SW480 (cell line): ENCODE results near the gene TEKT1.

ENCODE experiments used
- DNase-seq: peaks from one replicate; pipeline ENCODE4 v3.0.0-alpha.2; 2016; ENCODE audit warnings: low spot score

Gene TEKT1

DNA sequence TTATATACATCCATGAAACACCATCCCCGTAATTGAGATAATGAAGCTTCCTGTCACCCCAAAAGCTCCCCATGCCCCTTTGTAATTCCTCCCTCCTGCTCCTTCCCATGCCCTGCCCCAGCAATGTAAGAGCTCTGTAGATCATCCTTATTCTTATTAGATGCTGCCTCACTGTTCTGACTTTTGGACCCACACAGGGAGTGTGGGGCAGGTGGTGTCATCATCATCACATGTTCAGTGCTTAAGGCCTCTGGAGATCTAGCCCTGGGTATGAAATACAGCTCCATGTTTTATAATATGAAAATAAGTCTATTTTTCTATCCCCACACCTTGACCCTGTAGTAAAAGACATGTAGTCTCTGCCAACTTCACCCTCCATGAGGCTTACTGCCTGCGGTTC, 73.8 kb downstream of the TEKT1 start:
- no peak for DNase-seq

DNA sequence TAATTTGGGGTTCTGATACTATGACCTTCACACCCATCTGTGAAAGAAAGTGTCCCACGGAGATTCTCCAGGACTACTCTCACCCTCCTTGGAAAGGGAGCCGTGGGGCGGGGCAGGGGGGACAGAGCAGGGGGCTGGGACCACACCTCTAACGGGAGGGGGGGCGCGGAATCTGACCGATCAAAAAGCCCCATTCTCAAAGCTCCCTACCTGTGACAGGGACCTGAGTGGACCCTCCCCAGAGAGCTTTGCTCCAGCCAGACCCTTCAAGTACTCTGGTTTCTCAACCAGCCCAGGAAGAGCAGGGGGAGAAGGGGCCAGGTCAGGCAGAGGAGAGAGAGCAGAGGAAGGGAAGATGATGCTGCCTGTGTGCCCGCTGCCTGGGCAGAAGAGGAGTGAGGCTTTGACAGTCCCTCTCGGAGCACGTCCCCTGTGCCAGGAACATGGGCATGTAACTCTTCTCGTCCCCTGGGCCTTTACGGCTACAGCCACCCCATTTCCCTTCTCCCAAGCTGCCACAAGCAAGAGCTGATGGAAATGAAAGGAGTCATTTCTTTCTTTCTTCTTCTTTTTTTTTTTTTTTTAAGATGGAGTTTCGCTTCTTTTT, 75.0 kb downstream of the TEKT1 start:
- no peak for DNase-seq

DNA sequence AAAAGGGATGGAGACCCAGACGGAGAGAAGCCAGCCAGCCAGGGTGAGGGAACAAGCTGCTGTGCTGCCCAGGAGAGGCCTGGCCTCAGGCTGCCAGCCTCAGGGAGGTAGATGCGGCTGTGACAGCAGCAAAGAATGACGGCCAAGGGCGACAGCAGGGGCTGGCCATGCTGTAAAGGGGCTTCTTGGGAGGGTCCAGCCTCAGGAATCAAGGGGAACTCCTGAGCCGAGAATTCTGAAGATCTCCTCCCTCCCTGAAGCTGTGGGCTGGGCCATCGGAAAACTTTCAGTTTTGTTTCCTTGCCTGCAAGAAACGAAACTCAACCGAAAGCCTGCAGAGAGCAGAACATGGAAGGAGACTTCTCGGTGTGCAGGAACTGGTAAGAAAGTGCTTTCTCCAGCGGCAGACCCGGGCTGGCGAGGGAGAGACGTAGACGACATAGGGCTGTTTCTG, 75.8 kb downstream of the TEKT1 start, which contains the start of gene XAF1:
Gene XAF1 (plus strand): TSS at position 316 of the 454 bp plus-strand sequence. CDS start 33 bp downstream, at position 349.
- DNase-seq, result no peak

DNA sequence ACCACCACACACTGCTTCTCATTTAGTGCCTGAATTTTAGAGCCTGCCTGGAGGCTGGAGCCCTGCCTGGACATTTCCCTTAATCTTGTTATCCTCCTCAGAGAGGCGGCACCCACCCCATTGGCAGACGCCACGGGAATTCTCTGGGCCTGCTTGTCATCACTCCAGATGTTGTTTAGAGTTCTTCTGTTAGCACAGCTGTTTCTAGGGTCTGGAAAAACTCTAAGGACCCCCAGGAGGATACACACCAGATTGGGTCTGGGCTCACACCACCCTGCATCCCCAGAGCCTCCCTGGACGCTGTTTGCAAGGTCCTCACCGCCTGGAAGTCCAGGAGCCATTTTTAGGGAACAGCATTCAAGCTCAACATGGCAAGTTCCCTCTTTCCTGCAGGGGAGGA, 76.2 kb downstream of the TEKT1 start:
- no peak for DNase-seq

DNA sequence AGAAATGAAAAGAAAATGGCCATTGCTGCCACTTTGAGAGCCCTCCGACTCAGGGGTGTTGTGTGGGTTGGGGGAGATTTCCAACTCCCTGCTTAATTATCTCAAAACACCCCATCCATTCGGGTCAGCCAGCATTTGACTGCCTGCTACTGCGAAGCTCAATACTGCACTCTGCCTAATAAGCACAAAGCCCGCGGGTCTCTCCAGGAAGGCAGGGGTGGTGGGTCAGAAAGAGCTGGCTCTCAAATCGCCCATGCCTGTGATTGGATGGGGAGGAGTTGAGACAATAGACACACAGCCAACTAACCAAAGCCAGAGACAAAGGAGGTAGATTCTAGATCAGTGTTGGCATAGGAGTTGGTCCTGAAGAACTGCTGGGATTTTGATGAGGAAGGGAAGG, 78.0 kb downstream of the TEKT1 start:
- peak; percentile 49 for DNase-seq

DNA sequence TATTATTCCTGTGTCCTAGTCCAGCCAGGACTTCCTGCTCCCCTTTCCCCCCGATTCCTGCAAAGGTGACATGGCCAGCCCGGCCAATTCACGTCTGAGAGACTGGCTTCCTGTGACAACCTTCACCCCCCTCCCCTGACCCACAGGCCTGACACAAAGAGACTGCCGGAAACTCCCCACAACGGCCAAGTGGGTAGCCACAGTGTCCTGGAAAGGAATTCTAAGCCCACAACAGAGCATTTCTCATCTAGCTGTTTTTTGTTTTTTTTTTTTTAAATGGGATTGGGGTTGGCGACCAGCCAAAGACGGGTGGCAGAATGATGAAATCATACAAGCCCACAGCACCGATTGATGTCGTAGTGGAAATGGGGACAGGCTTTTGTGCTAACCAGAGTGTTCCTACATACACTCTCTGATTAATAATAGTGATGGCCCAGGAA, 78.5 kb downstream of the TEKT1 start:
- DNase-seq, result peak; percentile 99

GRCh38 chr17:6752068-6752909, 79.2 kb downstream of the TEKT1 start:
- peak; percentile 99 for DNase-seq

DNA sequence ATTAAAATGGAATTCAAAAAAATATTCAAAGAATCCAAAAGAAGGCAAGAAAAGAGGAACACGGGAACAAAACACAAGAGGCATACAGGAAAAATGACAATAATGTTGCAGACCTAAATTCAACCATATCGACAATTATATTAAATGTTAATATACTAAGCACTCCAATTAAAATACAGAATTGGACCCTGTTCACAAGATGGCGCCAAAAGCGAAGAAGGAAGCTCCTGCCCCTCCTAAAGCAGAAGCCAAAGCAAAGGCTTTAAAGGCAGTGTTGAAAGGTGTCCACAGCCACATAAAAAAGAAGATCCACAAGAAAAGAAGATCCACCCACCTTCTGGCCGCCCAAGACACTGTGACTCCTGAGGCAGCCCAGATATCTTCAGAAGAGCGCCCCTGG, 82.0 kb downstream of the TEKT1 start:
- DNase-seq, result peak; percentile 18

GRCh38 chr17:6748617-6749016, 82.9 kb downstream of the TEKT1 start:
- no peak for DNase-seq
